Gastroesophageal sphincter (tissue), 4 donors: Measurements from ENCODE around the gene SHANK1. TPM values are rescaled to one million over a fixed set of nuclear protein-coding genes. Genes with fewer than 3 reads are reported as not detected.

Experiments
- ATAC-seq: fragments of 150-250 bp; one replicate; pipeline ENCODE4 v1.9.1; 2016; ENCODE audit warnings: mild to moderate bottlenecking, moderate library complexity
- H3K27ac ChIP-seq, 4 donors: fragments of 200-600 bp; sonication (generic) in 3 of 4; 1 replicate in 3 of 4; 2 replicates in 1 of 4; pipeline ENCODE4 v1.5.1; 2016 to 2019
- H3K27me3 ChIP-seq: fragments of 200-600 bp; sonication (generic); one replicate; pipeline ENCODE4 v1.5.1; 2019
- H3K36me3 ChIP-seq, 2 donors: fragments of 200-600 bp; sonication (generic); one replicate each; pipeline ENCODE4 v1.5.1; 2019; ENCODE audit warnings: control low read depth in 1 of 2
- H3K4me1 ChIP-seq, 3 donors: fragments of 200-600 bp; sonication (generic); 1 replicate in 2 of 3; 2 replicates in 1 of 3; pipeline ENCODE4 v1.5.1; 2016 to 2019; ENCODE audit warnings: control low read depth in 2 of 3
- H3K4me3 ChIP-seq, 2 donors: fragments of 200-600 bp; sonication (generic); one replicate each; pipeline ENCODE4 v1.5.1; 2019; ENCODE audit warnings: mild to moderate bottlenecking in 1 of 2, moderate library complexity in 1 of 2
- H3K9me3 ChIP-seq, 3 donors: fragments of 200-600 bp; sonication (generic); one replicate each; pipeline ENCODE4 v1.5.1; 2017 to 2019; ENCODE audit warnings: control low read depth in 2 of 3
- CTCF ChIP-seq, 4 experiments: fragments of 200-600 bp in 2 of 4; fragments of 450-650 bp in 2 of 4; sonication (generic) in 1 of 4; IDR thresholded peaks; one replicate each; pipeline ENCODE4 v1.5.1; 2017 to 2019; ENCODE audit warnings: antibody characterized with exemption in 4 of 4, mild to moderate bottlenecking in 2 of 4, moderate library complexity in 2 of 4
- EP300 ChIP-seq: sonication (generic); formaldehyde crosslinking; IDR thresholded peaks from one replicate; pipeline ENCODE4 v1.6.1; 2017; ENCODE audit warnings: antibody characterized with exemption, mild to moderate bottlenecking
- POLR2A ChIP-seq, 2 donors: fragments of 450-650 bp; IDR thresholded peaks; one replicate each; pipeline ENCODE4 v1.6.1; 2017; ENCODE audit warnings: antibody characterized with exemption in 2 of 2, mild to moderate bottlenecking in 2 of 2, moderate library complexity in 1 of 2
- POLR2AphosphoS5 ChIP-seq: sonication (generic); formaldehyde crosslinking; IDR thresholded peaks from one replicate; pipeline ENCODE4 v1.6.1; 2017; ENCODE audit warnings: antibody characterized with exemption
- WGBS, 2 donors: methylation state at CpG; one replicate each; pipeline ENCODE4 v1.1.5; 2018; ENCODE audit warnings: low coverage in 1 of 2; 5-methylcytosine and 5-hydroxymethylcytosine counted together
- total RNA-seq, 4 donors: library from RNA; depleted of rRNA; stranded (reverse); fragments of >200 nt; gene quantifications; one replicate each; pipeline ENCODE4 v1.1.0, GENCODE V29; 2016

SHANK1 gene
- total RNA-seq, 4 donors from 2014 or later, result 0.15 to 0.40 (median 0.31) TPM; not detected in 1

GRCh38 chr19:50633359-50633758 is 86.2 kb downstream of the SHANK1 start:
- Histone ChIP-seq H3K27me3 (peaks cover 71% of the 10 kb centered on the region), H3K4me3 (no peak overlapping the region), H3K4me1 (no peaks in the 10 kb centered on the region), H3K36me3 (no peaks in the 10 kb centered on the region), H3K27ac (no peak overlapping the region), H3K9me3 (peaks cover 0 to 36% (median 0%) of the 10 kb centered on the region in 3 donors)
- ATAC-seq, result no peak
- WGBS, 2 donors, result 71 to 95% methylated on average over 2 of the region's 2 CpGs
- TF ChIP-seq CTCF (IDR thresholded peaks at IDR 0.05), result no peak
- TF ChIP-seq POLR2A (IDR thresholded peaks at IDR 0.05), result no peak
- no peak for TF ChIP-seq EP300
- TF ChIP-seq POLR2AphosphoS5, result no peak

- TF ChIP-seq POLR2A (IDR thresholded peaks at IDR 0.05) (no peak), EP300 (no peak), CTCF (IDR thresholded peaks at IDR 0.05) (no peak), POLR2AphosphoS5 (no peak)
- Histone ChIP-seq H3K4me3 (no peak overlapping the region), H3K36me3 (no peaks in the 10 kb centered on the region), H3K27ac (no peak overlapping the region), H3K27me3 (peaks cover 69% of the 10 kb centered on the region), H3K4me1 (no peaks in the 10 kb centered on the region), H3K9me3 (peaks cover 0 to 36% (median 0%) of the 10 kb centered on the region in 3 donors)
- WGBS, 2 donors, result 51 to 53% methylated on average over 2 to 6 of the region's 20 CpGs
- no peak for ATAC-seq
Observed at GRCh38 chr19:50632151-50632835, 87.3 kb downstream of the SHANK1 start.

GRCh38 chr19:50629801-50630200 is 89.8 kb downstream of the SHANK1 start:
- H3K27me3 ChIP-seq, result peaks cover 71% of the 10 kb centered on the region
- no peaks in the 10 kb centered on the region for H3K4me1 ChIP-seq
- no peak overlapping the region for H3K4me3 ChIP-seq
- TF ChIP-seq POLR2A (IDR thresholded peaks at IDR 0.05), result no peak
- TF ChIP-seq EP300, result no peak
- no peak for TF ChIP-seq POLR2AphosphoS5
- TF ChIP-seq CTCF (IDR thresholded peaks at IDR 0.05), result no peak
- WGBS, 2 donors, result no CpG with 5 or more reads among the region's 14 CpGs
- ATAC-seq, result no peak
- no peak overlapping the region for H3K27ac ChIP-seq
- no peaks in the 10 kb centered on the region for H3K36me3 ChIP-seq
- H3K9me3 ChIP-seq, result peaks cover 0 to 26% (median 0%) of the 10 kb centered on the region in 3 donors

- H3K27ac ChIP-seq, result no peak overlapping the region
- H3K9me3 ChIP-seq, result peaks cover 0 to 20% (median 0%) of the 10 kb centered on the region in 3 donors
- peaks cover 70% of the 10 kb centered on the region for H3K27me3 ChIP-seq
- ATAC-seq, result no peak
- TF ChIP-seq POLR2A (IDR thresholded peaks at IDR 0.05), result no peak
- no peak for TF ChIP-seq POLR2AphosphoS5
- no peak for TF ChIP-seq EP300
- no peak for TF ChIP-seq CTCF (IDR thresholded peaks at IDR 0.05)
- 63% methylated on average over 8 of the region's 20 CpGs; no CpG with 5 or more reads in 1 of the 2 donors for WGBS, 2 donors
- no peaks in the 10 kb centered on the region for H3K4me1 ChIP-seq
- H3K36me3 ChIP-seq, result no peaks in the 10 kb centered on the region
- H3K4me3 ChIP-seq, result no peak overlapping the region
Observed at GRCh38 chr19:50629194-50629593, 90.4 kb downstream of the SHANK1 start.

- no peaks in the 10 kb centered on the region for H3K36me3 ChIP-seq
- no peak overlapping the region for H3K4me3 ChIP-seq
- peaks cover 63% of the 10 kb centered on the region for H3K27me3 ChIP-seq
- H3K9me3 ChIP-seq, result peaks cover 0 to 13% (median 0%) of the 10 kb centered on the region in 3 donors
- TF ChIP-seq EP300, result no peak
- TF ChIP-seq CTCF (IDR thresholded peaks at IDR 0.05), result no peak
- TF ChIP-seq POLR2A (IDR thresholded peaks at IDR 0.05), result no peak
- TF ChIP-seq POLR2AphosphoS5, result no peak
- ATAC-seq, result no peak
- no peaks in the 10 kb centered on the region for H3K4me1 ChIP-seq
- H3K27ac ChIP-seq, result no peak overlapping the region
- 76 to 96% methylated on average over 4 to 7 of the region's 7 CpGs for WGBS, 2 donors
Observed at GRCh38 chr19:50628551-50628950, 91.1 kb downstream of the SHANK1 start.
